HepG2 (cell line): ENCODE results near the gene SYS1. TPM values are rescaled to one million over a fixed set of nuclear protein-coding genes. Genes with fewer than 3 reads are reported as not detected.

Experiments used
- ATRX ChIP-seq: sonication (generic); formaldehyde crosslinking; IDR thresholded peaks from 2 replicates; pipeline ENCODE4 v1.4.0; 2020; ENCODE audit warnings: missing genetic modification reagents, borderline replicate concordance
- HMGA1 ChIP-seq: sonication (generic); formaldehyde crosslinking; conservative IDR thresholded peaks from 2 replicates; pipeline ENCODE4 v1.4.0; 2020; ENCODE audit warnings: missing genetic modification reagents
- MAZ ChIP-seq, 2 experiments: sonication (generic) in 1 of 2; formaldehyde crosslinking in 1 of 2; IDR thresholded peaks; 2 replicates each; pipeline versions ENCODE4 v1.5.0 to v1.6.1; 2012 to 2020; ENCODE audit warnings: low read depth in 2 of 2, mild to moderate bottlenecking in 2 of 2, borderline replicate concordance in 1 of 2, improper control_type of control experiment in 1 of 2, low read length in 1 of 2, missing genetic modification reagents in 1 of 2, moderate library complexity in 1 of 2
- RARG ChIP-seq: sonication (generic); formaldehyde crosslinking; IDR thresholded peaks from 2 replicates; pipeline ENCODE4 v1.4.0; 2020; ENCODE audit warnings: low read depth, mild to moderate bottlenecking, missing genetic modification reagents
- RXRA ChIP-seq: sonication (generic); formaldehyde crosslinking; IDR thresholded peaks from 2 replicates; pipeline ENCODE4 v1.5.1; 2020; ENCODE audit warnings: missing genetic modification reagents
- U2AF1 ChIP-seq: fragments of 200-400 bp; formaldehyde crosslinking; optimal IDR thresholded peaks from 2 replicates; pipeline ENCODE3; 2017; ENCODE audit warnings: mild to moderate bottlenecking, low read depth, low read length
- ZMYM3 ChIP-seq: sonication (generic); formaldehyde crosslinking; IDR thresholded peaks from 2 replicates; pipeline ENCODE4 v1.5.1; 2020; ENCODE audit warnings: mild to moderate bottlenecking, missing genetic modification reagents
- ZNF260 ChIP-seq: sonication (generic); formaldehyde crosslinking; IDR thresholded peaks from 2 replicates; pipeline ENCODE4 v1.4.0; 2020; ENCODE audit warnings: missing genetic modification reagents, low read depth, mild to moderate bottlenecking, borderline replicate concordance
- ZNF556 ChIP-seq: sonication (generic); formaldehyde crosslinking; IDR thresholded peaks from 2 replicates; pipeline ENCODE4 v1.4.0; 2020; ENCODE audit warnings: mild to moderate bottlenecking, missing genetic modification reagents, borderline replicate concordance
- ZNF607 ChIP-seq: sonication (generic); formaldehyde crosslinking; IDR thresholded peaks from 2 replicates; pipeline ENCODE4 v1.5.1; 2020; ENCODE audit warnings: missing genetic modification reagents, mild to moderate bottlenecking, borderline replicate concordance
- ZNF7 ChIP-seq: IDR thresholded peaks from 2 replicates; pipeline ENCODE4 v1.6.1; 2016; ENCODE audit warnings: missing biosample characterization, missing genetic modification reagents
- ZNF777 ChIP-seq: sonication (generic); formaldehyde crosslinking; IDR thresholded peaks from 2 replicates; pipeline ENCODE4 v1.4.0; 2020; ENCODE audit warnings: missing genetic modification reagents
- ZSCAN12 ChIP-seq: sonication (generic); formaldehyde crosslinking; IDR thresholded peaks from 2 replicates; pipeline ENCODE4 v1.9.0; 2021; ENCODE audit warnings: mild to moderate bottlenecking, missing genetic modification reagents
- polyA plus RNA-seq, 8 experiments: library from polyadenylated mRNA; depleted of rRNA in 3 of 8; stranded (reverse) in 7 of 8; unstranded in 1 of 8; fragments of >200 nt; fragmentation: Illumina TruSeq in 4 of 8; extraction: Trizol in 4 of 8; gene quantifications; 2 replicates each; pipeline versions ENCODE4 v1.2.1 to v1.2.3, GENCODE V29; 2011 to 2016; ENCODE audit warnings: low read depth in 4 of 8, missing spikeins in 1 of 8, mixed read lengths in 1 of 8; ENCODE audit not compliant: insufficient read depth in 1 of 8
- total RNA-seq, 5 experiments: library from RNA; depleted of rRNA; stranded (reverse); fragments of >200 nt; fragmentation: Illumina TruSeq; extraction: Trizol; gene quantifications; 2 replicates each; pipeline ENCODE4 v1.2.3, GENCODE V29; 2016; ENCODE audit warnings: low read depth in 1 of 5
- TF ChIP-seq, protein P1 (sequence below): sonication (generic); formaldehyde crosslinking; IDR thresholded peaks from 2 replicates; pipeline ENCODE4 v1.4.0; 2020; ENCODE audit warnings: missing genetic modification reagents
- TF ChIP-seq, protein P2 (sequence below): sonication (generic); formaldehyde crosslinking; IDR thresholded peaks from 2 replicates; pipeline ENCODE4 v1.5.0; 2020; ENCODE audit warnings: mild to moderate bottlenecking, missing genetic modification reagents, borderline replicate concordance
- TF ChIP-seq, protein P3 (sequence below), 2 experiments: sonication (generic) in 1 of 2; formaldehyde crosslinking in 1 of 2; IDR thresholded peaks; 2 replicates each; pipeline versions ENCODE4 v1.5.1 to v1.6.1; 2011 to 2020; ENCODE audit warnings: borderline replicate concordance in 1 of 2, low read depth in 1 of 2, low read length in 1 of 2, mild to moderate bottlenecking in 1 of 2, missing genetic modification reagents in 1 of 2, moderate library complexity in 1 of 2

The SYS1 gene
- total and polyA plus RNA-seq, 2 of the 13 experiments (the other 11 are each of a cell fraction or from before 2014, with no cell fraction given), result 38.3 to 65.6 TPM

DNA sequence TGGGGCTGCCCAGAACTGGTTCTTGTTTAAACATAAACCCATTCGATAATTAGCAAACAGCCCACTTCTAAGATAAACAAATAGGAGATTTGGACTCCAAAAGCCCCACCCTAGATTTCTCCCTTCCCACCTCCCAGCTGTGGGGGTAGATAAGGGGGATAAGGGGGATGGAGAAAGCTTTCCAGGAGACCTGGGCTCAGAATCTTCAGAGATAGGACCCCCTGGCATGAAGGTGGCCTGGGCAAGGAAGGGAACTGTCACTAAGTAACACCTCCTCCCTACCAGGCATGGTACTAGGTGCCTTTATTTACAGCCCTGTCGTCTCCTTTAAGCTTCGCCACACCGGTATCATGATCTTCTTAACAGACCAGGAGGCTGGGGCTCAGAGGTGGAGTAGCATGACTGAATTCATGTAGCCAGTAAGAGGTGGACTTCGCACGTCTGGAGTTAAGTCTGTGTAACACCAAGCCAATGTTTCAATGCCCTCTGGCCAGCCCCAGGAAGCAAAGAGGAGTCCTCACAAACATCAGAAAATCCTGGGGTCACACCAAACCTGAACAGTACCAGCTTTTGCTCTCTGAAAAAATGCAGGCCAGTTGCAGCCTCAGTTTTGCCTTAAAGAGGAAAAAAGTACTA lies 19.3 kb upstream of the SYS1 start (continued):
- TF ChIP-seq, protein P1, sequence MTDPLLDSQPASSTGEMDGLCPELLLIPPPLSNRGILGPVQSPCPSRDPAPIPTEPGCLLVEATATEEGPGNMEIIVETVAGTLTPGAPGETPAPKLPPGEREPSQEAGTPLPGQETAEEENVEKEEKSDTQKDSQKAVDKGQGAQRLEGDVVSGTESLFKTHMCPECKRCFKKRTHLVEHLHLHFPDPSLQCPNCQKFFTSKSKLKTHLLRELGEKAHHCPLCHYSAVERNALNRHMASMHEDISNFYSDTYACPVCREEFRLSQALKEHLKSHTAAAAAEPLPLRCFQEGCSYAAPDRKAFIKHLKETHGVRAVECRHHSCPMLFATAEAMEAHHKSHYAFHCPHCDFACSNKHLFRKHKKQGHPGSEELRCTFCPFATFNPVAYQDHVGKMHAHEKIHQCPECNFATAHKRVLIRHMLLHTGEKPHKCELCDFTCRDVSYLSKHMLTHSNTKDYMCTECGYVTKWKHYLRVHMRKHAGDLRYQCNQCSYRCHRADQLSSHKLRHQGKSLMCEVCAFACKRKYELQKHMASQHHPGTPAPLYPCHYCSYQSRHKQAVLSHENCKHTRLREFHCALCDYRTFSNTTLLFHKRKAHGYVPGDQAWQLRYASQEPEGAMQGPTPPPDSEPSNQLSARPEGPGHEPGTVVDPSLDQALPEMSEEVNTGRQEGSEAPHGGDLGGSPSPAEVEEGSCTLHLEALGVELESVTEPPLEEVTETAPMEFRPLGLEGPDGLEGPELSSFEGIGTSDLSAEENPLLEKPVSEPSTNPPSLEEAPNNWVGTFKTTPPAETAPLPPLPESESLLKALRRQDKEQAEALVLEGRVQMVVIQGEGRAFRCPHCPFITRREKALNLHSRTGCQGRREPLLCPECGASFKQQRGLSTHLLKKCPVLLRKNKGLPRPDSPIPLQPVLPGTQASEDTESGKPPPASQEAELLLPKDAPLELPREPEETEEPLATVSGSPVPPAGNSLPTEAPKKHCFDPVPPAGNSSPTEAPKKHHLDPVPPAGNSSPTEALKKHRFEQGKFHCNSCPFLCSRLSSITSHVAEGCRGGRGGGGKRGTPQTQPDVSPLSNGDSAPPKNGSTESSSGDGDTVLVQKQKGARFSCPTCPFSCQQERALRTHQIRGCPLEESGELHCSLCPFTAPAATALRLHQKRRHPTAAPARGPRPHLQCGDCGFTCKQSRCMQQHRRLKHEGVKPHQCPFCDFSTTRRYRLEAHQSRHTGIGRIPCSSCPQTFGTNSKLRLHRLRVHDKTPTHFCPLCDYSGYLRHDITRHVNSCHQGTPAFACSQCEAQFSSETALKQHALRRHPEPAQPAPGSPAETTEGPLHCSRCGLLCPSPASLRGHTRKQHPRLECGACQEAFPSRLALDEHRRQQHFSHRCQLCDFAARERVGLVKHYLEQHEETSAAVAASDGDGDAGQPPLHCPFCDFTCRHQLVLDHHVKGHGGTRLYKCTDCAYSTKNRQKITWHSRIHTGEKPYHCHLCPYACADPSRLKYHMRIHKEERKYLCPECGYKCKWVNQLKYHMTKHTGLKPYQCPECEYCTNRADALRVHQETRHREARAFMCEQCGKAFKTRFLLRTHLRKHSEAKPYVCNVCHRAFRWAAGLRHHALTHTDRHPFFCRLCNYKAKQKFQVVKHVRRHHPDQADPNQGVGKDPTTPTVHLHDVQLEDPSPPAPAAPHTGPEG, result no peak
- TF ChIP-seq ZNF7 (CRISPR knock-in tag) (no peak), U2AF1 (peak; percentile 0), MAZ (IDR thresholded peaks at IDR 0.05; ENCODE audit: borderline replicate concordance, low read depth, low read length) (0 out of 2 replicates have a peak, but pooled peaks have one; percentile 32), MAZ (CRISPR knock-in tag; IDR thresholded peaks at IDR 0.05; ENCODE audit: low read depth) (no peak; the same call in 1 of the 2 replicates), ZNF607 (no peak), ZMYM3 (CRISPR knock-in tag) (no peak), ATRX (CRISPR knock-in tag) (no peak), ZNF556 (peak; percentile 74), RARG (no peak), ZNF260 (CRISPR knock-in tag) (no peak), ZNF777 (CRISPR knock-in tag) (no peak), RXRA (0 out of 2 replicates have a peak, but pooled peaks have one; percentile 10), ZSCAN12 (CRISPR knock-in tag) (no peak), HMGA1 (CRISPR knock-in tag) (no peak)
- TF ChIP-seq, protein P2, sequence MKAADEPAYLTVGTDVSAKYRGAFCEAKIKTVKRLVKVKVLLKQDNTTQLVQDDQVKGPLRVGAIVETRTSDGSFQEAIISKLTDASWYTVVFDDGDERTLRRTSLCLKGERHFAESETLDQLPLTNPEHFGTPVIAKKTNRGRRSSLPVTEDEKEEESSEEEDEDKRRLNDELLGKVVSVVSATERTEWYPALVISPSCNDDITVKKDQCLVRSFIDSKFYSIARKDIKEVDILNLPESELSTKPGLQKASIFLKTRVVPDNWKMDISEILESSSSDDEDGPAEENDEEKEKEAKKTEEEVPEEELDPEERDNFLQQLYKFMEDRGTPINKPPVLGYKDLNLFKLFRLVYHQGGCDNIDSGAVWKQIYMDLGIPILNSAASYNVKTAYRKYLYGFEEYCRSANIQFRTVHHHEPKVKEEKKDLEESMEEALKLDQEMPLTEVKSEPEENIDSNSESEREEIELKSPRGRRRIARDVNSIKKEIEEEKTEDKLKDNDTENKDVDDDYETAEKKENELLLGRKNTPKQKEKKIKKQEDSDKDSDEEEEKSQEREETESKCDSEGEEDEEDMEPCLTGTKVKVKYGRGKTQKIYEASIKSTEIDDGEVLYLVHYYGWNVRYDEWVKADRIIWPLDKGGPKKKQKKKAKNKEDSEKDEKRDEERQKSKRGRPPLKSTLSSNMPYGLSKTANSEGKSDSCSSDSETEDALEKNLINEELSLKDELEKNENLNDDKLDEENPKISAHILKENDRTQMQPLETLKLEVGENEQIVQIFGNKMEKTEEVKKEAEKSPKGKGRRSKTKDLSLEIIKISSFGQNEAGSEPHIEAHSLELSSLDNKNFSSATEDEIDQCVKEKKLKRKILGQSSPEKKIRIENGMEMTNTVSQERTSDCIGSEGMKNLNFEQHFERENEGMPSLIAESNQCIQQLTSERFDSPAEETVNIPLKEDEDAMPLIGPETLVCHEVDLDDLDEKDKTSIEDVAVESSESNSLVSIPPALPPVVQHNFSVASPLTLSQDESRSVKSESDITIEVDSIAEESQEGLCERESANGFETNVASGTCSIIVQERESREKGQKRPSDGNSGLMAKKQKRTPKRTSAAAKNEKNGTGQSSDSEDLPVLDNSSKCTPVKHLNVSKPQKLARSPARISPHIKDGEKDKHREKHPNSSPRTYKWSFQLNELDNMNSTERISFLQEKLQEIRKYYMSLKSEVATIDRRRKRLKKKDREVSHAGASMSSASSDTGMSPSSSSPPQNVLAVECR, result peak; percentile 43; the same call in 1 of the 2 replicates
- TF ChIP-seq, protein P3, sequence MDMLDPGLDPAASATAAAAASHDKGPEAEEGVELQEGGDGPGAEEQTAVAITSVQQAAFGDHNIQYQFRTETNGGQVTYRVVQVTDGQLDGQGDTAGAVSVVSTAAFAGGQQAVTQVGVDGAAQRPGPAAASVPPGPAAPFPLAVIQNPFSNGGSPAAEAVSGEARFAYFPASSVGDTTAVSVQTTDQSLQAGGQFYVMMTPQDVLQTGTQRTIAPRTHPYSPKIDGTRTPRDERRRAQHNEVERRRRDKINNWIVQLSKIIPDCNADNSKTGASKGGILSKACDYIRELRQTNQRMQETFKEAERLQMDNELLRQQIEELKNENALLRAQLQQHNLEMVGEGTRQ (IDR thresholded peaks at IDR 0.05; ENCODE audit: low read depth, low read length), result no peak
- TF ChIP-seq, protein P3 (CRISPR knock-in tag; IDR thresholded peaks at IDR 0.05; ENCODE audit: borderline replicate concordance), result 0 out of 2 replicates have a peak, but pooled peaks have one; percentile 22
